Thoracic aorta (tissue), 2 donors: Measurements from ENCODE around the gene TRIML1. TPM values are rescaled to one million over a fixed set of nuclear protein-coding genes. Genes with fewer than 3 reads are reported as not detected.

ENCODE experiments used
- ATAC-seq: fragments of 150-250 bp; one replicate; pipeline ENCODE4 v1.8.0; 2017; ENCODE audit warnings: low read depth; ENCODE audit not compliant: insufficient number of reproducible peaks, low FRiP score
- DNase-seq: peaks from one replicate; pipeline ENCODE4 v3.0.0-alpha.2; 2020; ENCODE audit warnings: low spot score
- H3K27ac ChIP-seq, 2 donors: fragments of 200-600 bp; sonication (generic); 1 replicate in 1 of 2; 2 replicates in 1 of 2; pipeline ENCODE4 v1.5.1; 2016; ENCODE audit warnings: mild to moderate bottlenecking in 2 of 2, moderate library complexity in 2 of 2
- H3K27me3 ChIP-seq: fragments of 200-600 bp; sonication (generic); replicated peaks from 2 replicates; pipeline ENCODE4 v1.6.0; 2016; ENCODE audit warnings: mild to moderate bottlenecking; ENCODE audit not compliant: insufficient read depth
- H3K36me3 ChIP-seq: fragments of 200-600 bp; sonication (generic); one replicate; pipeline ENCODE4 v1.5.1; 2016
- H3K4me1 ChIP-seq, 2 donors: fragments of 200-600 bp; sonication (generic); 1 replicate in 1 of 2; 2 replicates in 1 of 2; pipeline versions ENCODE4 v1.5.1 to v1.6.0; 2016; ENCODE audit warnings: low read depth in 2 of 2, mild to moderate bottlenecking in 1 of 2; ENCODE audit not compliant: control insufficient read depth in 1 of 2
- H3K4me3 ChIP-seq: fragments of 200-600 bp; sonication (generic); 2 replicates; pipeline ENCODE4 v1.5.1; 2016; ENCODE audit warnings: mild to moderate bottlenecking
- H3K9me3 ChIP-seq: fragments of 200-600 bp; sonication (generic); 2 replicates; pipeline ENCODE4 v1.5.1; 2016
- total RNA-seq, 2 donors: library from RNA; depleted of rRNA; stranded (reverse); fragments of >200 nt; gene quantifications; one replicate each; pipeline versions ENCODE4 v1.1.0 to v1.2.3, GENCODE V29; 2016
- TF ChIP-seq, protein P1 (sequence below): fragments of 200-600 bp; sonication (generic); IDR thresholded peaks from one replicate; pipeline ENCODE4 v1.5.1; 2019; ENCODE audit warnings: antibody characterized with exemption

Gene TRIML1
- total RNA-seq, 2 donors from 2014 or later = not detected

DNA sequence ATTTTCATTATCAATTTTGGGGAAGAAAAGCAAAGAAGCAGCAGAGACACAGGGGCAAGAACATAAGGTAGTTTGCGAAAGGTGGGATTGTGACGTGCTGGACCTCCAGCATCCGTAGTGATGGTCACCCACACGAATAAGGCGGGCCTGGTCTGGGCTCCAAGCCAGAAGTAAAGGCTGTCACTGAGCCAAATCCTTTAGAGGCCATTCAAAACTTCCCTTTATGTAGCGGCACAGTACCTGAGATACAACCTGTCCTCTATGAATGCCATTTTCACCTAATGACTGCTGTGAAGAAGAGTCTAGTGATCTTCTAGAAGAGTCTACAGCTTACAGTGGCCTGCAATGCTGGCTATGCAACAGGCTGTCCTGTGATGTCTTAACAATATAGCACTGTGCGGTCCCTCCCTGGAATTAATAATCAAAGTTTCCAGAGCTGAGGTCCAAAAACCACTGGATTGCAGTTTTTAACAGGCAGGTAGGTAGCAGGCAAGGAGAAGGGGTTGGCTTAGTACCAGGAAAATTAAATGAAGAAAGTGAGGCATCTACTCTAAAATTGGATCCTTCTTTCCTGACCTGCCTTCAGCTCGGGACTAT lies 56.2 kb downstream of the TRIML1 start:
- H3K27me3 ChIP-seq = no peaks in the 10 kb centered on the region
- ATAC-seq (no peak), DNase-seq (no peak)
- no peak overlapping the region for H3K27ac ChIP-seq
- no peaks in the 10 kb centered on the region for H3K36me3 ChIP-seq
- H3K4me3 ChIP-seq = peak overlapping the region; percentile 57
- H3K4me1 ChIP-seq = peaks cover 12 to 25% of the 10 kb centered on the region in 2 donors
- no peaks in the 10 kb centered on the region for H3K9me3 ChIP-seq
- TF ChIP-seq, protein P1, sequence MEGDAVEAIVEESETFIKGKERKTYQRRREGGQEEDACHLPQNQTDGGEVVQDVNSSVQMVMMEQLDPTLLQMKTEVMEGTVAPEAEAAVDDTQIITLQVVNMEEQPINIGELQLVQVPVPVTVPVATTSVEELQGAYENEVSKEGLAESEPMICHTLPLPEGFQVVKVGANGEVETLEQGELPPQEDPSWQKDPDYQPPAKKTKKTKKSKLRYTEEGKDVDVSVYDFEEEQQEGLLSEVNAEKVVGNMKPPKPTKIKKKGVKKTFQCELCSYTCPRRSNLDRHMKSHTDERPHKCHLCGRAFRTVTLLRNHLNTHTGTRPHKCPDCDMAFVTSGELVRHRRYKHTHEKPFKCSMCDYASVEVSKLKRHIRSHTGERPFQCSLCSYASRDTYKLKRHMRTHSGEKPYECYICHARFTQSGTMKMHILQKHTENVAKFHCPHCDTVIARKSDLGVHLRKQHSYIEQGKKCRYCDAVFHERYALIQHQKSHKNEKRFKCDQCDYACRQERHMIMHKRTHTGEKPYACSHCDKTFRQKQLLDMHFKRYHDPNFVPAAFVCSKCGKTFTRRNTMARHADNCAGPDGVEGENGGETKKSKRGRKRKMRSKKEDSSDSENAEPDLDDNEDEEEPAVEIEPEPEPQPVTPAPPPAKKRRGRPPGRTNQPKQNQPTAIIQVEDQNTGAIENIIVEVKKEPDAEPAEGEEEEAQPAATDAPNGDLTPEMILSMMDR = no peak

DNA sequence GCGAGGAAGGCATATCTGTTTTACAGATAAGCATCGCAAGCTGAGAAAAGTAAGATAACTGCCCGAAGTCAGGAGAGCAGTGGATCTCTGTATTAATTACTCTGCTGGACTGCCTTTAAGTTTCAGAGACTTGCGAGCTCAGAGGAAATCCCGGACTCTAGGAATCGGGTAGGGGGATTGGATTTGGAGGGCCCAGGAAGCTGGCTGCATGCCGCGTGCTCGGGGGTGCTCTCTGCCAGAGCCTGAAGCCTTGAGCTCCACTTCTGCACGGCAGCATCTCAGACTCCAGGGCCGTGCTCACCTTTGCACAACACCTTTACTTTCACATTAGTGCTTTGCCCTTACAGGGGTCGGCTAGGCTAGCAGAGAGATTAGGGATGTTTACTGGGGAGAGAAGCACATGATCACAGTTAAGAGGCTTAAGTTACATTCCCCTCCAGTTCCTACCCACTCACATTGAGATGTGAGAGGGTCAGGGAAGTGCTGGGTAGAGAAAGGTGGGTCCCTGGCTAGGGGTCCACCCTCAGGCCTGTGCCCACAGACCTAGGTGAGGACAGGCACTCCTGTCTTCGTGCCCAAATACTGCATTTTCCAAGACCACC lies 57.0 kb downstream of the TRIML1 start:
- Histone ChIP-seq H3K4me1 (peaks cover 6 to 17% of the 10 kb centered on the region in 2 donors), H3K9me3 (no peaks in the 10 kb centered on the region), H3K27me3 (no peaks in the 10 kb centered on the region), H3K27ac (no peak overlapping the region), H3K36me3 (no peaks in the 10 kb centered on the region), H3K4me3 (peak overlapping the region; percentile 57)
- TF ChIP-seq, protein P1 = no peak
- ATAC-seq (no peak), DNase-seq (no peak)

Other genes with a start within 250 kb of the TRIML1 start
- gene ZFP42, start 143.7 kb upstream of the TRIML1 start, total RNA-seq = not detected
- not detected for gene TRIML2, start 29.8 kb upstream of the TRIML1 start, total RNA-seq